GM19463 (cell line): Measurements from ENCODE around the gene MYO6.

Source experiments
- ATAC-seq: cut with Tn5 transposase; IDR thresholded peaks from one replicate; pipeline ENCODE4 v1.9.1; 2021; ENCODE audit warnings: mild to moderate bottlenecking, moderate library complexity; ENCODE audit not compliant: unreplicated experiment

The MYO6 gene

DNA sequence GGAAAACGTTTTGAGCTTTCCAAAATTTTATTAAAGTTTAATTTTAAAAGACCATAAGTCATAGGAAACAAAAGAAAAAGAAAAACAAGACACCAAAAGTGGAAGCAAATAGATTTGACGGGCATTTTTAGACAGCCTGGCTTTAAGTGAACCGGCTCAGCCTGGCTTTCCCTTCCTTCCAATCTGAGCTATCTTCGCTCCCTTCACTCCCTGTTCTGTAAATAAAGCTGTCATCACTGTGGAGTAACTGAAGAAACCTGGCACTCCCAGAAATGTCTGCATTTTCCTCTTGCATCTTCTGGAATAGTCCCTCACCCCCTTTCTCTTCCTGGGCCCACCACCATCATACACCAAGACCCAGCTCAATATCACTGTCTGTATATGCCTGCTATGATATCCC, 191.5 kb downstream of the MYO6 start:
- no peak for ATAC-seq

DNA sequence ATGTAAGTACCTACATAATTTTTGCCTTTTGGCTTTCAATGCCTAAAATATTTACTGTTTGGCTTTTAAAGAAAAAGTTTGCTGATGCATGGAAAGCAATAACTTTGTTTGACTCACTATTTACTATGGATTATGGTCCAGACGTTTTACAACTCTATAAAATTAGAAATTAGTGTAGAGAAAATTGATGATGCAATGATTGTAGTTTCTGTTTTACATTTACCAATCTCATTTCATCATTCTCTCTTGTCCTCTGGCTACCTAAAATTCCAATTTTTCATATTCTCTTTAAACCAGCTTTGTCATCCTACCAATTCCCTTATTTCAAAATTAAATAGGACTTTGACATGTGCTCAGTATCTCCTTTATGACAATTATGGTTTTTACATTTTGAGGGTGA, 192.5 kb downstream of the MYO6 start:
- ATAC-seq: no peak

DNA sequence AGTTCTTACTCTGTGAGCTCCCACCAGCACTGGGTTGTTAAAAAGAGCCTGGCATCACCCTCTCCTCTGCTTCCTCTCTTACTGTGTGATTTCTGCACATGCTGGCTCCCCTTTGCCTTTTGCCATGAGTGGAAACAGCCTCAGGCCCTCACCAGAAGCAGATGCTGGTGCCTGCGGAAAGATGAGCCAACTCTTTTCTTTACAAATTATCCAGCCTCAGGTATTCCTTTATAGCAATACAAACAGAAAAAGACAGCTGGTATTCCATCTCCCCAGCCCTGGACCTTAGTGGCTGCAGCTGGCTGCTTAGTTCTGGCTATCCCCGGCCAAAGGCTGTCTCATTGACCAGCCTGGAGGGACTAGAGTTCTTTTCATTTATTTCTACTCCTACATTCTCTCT, 194.3 kb downstream of the MYO6 start:
- no peak for ATAC-seq

DNA sequence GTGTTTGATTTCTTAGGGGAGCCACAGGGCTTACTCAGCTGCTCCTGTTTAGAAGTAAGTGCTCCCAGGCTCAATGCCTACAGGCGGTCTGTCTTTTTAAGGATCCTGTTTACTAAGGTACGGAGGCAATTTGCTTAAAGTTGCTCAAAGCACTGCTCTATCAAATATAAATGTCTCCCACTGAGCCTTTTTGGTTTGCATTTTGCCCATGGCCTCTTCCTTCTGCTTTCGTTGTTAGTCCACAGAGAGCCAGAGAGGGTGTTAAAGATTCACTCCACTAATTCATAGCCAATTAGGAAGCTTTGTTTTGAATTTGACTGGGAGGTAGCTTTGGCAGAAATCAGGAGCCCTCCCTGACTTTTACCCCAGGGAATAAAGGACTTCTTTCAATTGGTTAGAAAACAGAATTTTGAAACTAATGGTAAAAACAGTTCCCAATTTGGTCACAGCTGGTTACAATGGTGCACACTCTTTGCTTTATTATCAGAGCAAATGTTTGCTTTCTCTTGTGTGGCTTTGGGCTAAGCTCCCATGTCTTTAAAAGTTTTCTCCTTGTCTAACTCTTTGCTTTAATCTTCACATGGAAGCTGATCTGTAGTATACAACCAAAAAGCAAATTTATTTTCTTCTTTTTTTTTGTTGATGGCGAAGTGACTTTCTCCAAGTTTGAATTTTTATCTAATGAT, 197.2 kb downstream of the MYO6 start:
- no peak for ATAC-seq

- ATAC-seq: no peak
Measured at GRCh38 chr6:75947935-75948334, 198.9 kb downstream of the MYO6 start.

DNA sequence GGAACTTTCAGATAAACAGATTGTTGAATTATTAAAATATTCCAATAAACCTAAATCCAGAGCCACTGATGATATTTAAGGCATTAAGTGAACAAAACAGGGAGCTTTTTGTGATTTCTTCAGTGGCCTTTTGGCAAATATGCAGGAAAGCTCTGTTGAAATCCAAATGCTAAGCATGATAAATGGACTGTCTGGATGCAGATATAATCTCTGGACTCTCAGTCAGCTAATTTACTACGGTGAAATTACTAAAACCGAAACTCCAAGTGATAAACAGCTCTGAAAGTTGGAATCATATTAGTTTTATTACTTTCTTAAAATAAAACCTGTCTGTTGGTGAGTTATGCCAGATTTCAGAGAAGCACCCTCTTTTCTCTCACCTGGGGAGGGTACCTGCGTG, 203.1 kb downstream of the MYO6 start:
- ATAC-seq: no peak

GRCh38 chr6:75963569-75963968, 214.5 kb downstream of the MYO6 start:
- ATAC-seq: no peak

- ATAC-seq: no peak
Measured at GRCh38 chr6:75968143-75968542, 219.1 kb downstream of the MYO6 start.
